H9 (cell line): Measurements from ENCODE around the gene CABLES1. TPM values are rescaled to one million over a fixed set of nuclear protein-coding genes. Genes with fewer than 3 reads are reported as not detected.

ENCODE experiments used
- DNase-seq: peaks from one replicate; pipeline ENCODE4 v3.0.0-alpha.2; 2017
- H2AFZ ChIP-seq: one replicate; pipeline ENCODE4 v1.6.1; 2013; ENCODE audit warnings: mild to moderate bottlenecking, low read length, control low read depth, moderate library complexity
- H2AK5ac ChIP-seq: 2 replicates; pipeline ENCODE4 v1.6.1; 2013; ENCODE audit warnings: low read length, control low read depth, mixed read lengths; ENCODE audit not compliant: insufficient read length
- H2BK120ac ChIP-seq: one replicate; pipeline ENCODE4 v1.6.1; 2013; ENCODE audit warnings: low read depth, mild to moderate bottlenecking, low read length, control low read depth, inconsistent platforms; ENCODE audit not compliant: poor library complexity, severe bottlenecking
- H2BK12ac ChIP-seq: 2 replicates; pipeline ENCODE4 v1.6.1; 2013; ENCODE audit warnings: low read length, control low read depth, mixed read lengths, low read depth; ENCODE audit not compliant: insufficient read length
- H2BK15ac ChIP-seq: 2 replicates; pipeline ENCODE4 v1.6.1; 2013; ENCODE audit warnings: low read depth, low read length, control low read depth
- H2BK20ac ChIP-seq: one replicate; pipeline ENCODE4 v1.6.1; 2013; ENCODE audit warnings: low read depth, mild to moderate bottlenecking, low read length, control low read depth, inconsistent platforms; ENCODE audit not compliant: poor library complexity, severe bottlenecking
- H2BK5ac ChIP-seq: 2 replicates; pipeline ENCODE4 v1.6.1; 2013; ENCODE audit warnings: low read length, control low read depth, mixed read lengths; ENCODE audit not compliant: insufficient read length
- H3K14ac ChIP-seq: 2 replicates; pipeline ENCODE4 v1.6.1; 2013; ENCODE audit warnings: low read length, control low read depth; ENCODE audit not compliant: insufficient read depth
- H3K18ac ChIP-seq: 2 replicates; pipeline ENCODE4 v1.6.1; 2013; ENCODE audit warnings: low read depth, mild to moderate bottlenecking, mixed read lengths, low read length, control low read depth; ENCODE audit not compliant: insufficient read length
- H3K23ac ChIP-seq: 2 replicates; pipeline ENCODE4 v1.6.1; 2013; ENCODE audit warnings: low read length, control low read depth, mixed read lengths, low read depth; ENCODE audit not compliant: insufficient read length
- H3K23me2 ChIP-seq: 2 replicates; pipeline ENCODE4 v1.6.1; 2013; ENCODE audit warnings: low read depth, mild to moderate bottlenecking, mixed read lengths, low read length, control low read depth; ENCODE audit not compliant: insufficient read length, poor library complexity, severe bottlenecking
- H3K27ac ChIP-seq: 2 replicates; pipeline ENCODE4 v1.5.1; 2013; ENCODE audit warnings: low read length, control low read depth, mixed read lengths, low read depth; ENCODE audit not compliant: insufficient read length
- H3K27me3 ChIP-seq: 2 replicates; pipeline ENCODE4 v1.6.1; 2013; ENCODE audit warnings: low read length, control low read depth, inconsistent platforms; ENCODE audit not compliant: insufficient read depth
- H3K4ac ChIP-seq: 2 replicates; pipeline ENCODE4 v1.6.1; 2013; ENCODE audit warnings: low read depth, mild to moderate bottlenecking, control low read depth, inconsistent platforms, low read length, moderate library complexity
- H3K4me1 ChIP-seq: 2 replicates; pipeline ENCODE4 v1.6.1; 2013; ENCODE audit warnings: low read length, control low read depth, inconsistent platforms; ENCODE audit not compliant: insufficient read depth
- H3K4me2 ChIP-seq: 2 replicates; pipeline ENCODE4 v1.6.1; 2013; ENCODE audit warnings: low read length, control low read depth, mixed read lengths; ENCODE audit not compliant: insufficient read length, insufficient read depth
- H3K56ac ChIP-seq: 2 replicates; pipeline ENCODE4 v1.6.1; 2013; ENCODE audit warnings: low read depth, mild to moderate bottlenecking, mixed read lengths, low read length, control low read depth; ENCODE audit not compliant: insufficient read length
- H3K79me1 ChIP-seq: 2 replicates; pipeline ENCODE4 v1.6.1; 2013; ENCODE audit warnings: low read depth, mild to moderate bottlenecking, moderate library complexity, low read length, control low read depth, inconsistent platforms; ENCODE audit not compliant: insufficient read depth, poor library complexity, severe bottlenecking
- H3K79me2 ChIP-seq: 2 replicates; pipeline ENCODE4 v1.6.1; 2013; ENCODE audit warnings: low read length, control low read depth, inconsistent platforms; ENCODE audit not compliant: insufficient read depth
- H3K9ac ChIP-seq: 2 replicates; pipeline ENCODE4 v1.6.1; 2013; ENCODE audit warnings: low read length, control low read depth, mixed read lengths; ENCODE audit not compliant: insufficient read length; ENCODE audit errors: extremely low read depth
- H3K9me3 ChIP-seq: one replicate; pipeline ENCODE4 v1.6.1; 2013; ENCODE audit warnings: low read depth, low read length, inconsistent platforms; ENCODE audit not compliant: control insufficient read depth
- H3T11ph ChIP-seq: one replicate; pipeline ENCODE4 v1.6.1; 2013; ENCODE audit warnings: mild to moderate bottlenecking, low read length, control low read depth, inconsistent platforms
- H4K20me1 ChIP-seq: one replicate; pipeline ENCODE4 v1.6.1; 2013; ENCODE audit not compliant: control insufficient read depth, insufficient read length, insufficient read depth
- H4K5ac ChIP-seq: 2 replicates; pipeline ENCODE4 v1.6.1; 2013; ENCODE audit warnings: low read depth, mild to moderate bottlenecking, mixed read lengths, low read length, control low read depth; ENCODE audit not compliant: insufficient read length
- H4K8ac ChIP-seq: replicated peaks from 2 replicates; pipeline ENCODE4 v1.6.1; 2013; ENCODE audit warnings: low read length, control low read depth, mixed read lengths, low read depth; ENCODE audit not compliant: insufficient read length
- H4K91ac ChIP-seq: 2 replicates; pipeline ENCODE4 v1.6.1; 2013; ENCODE audit warnings: low read depth, mild to moderate bottlenecking, moderate library complexity, mixed read lengths, low read length, control low read depth; ENCODE audit not compliant: insufficient read length
- H3K27ac Mint-ChIP-seq, 3 experiments: 2 replicates in 2 of 3; 3 replicates in 1 of 3; pipeline ENCODE4 v1.8.0; 2020 to 2021; ENCODE audit warnings: mixed read lengths in 3 of 3, mild to moderate bottlenecking in 1 of 3, moderate library complexity in 1 of 3
- H3K27me3 Mint-ChIP-seq: 2 replicates; pipeline ENCODE4 v1.8.0; 2021; ENCODE audit warnings: low read depth, mild to moderate bottlenecking, moderate library complexity, mixed read lengths
- H3K36me3 Mint-ChIP-seq, 3 experiments: 2 replicates in 2 of 3; 3 replicates in 1 of 3; pipeline ENCODE4 v1.8.0; 2020 to 2021; ENCODE audit warnings: low read depth in 3 of 3, mixed read lengths in 3 of 3; ENCODE audit not compliant: insufficient read depth in 1 of 3
- H3K4me1 Mint-ChIP-seq, 2 experiments: 2 replicates each; pipeline ENCODE4 v1.8.0; 2020; ENCODE audit warnings: mixed read lengths in 2 of 2
- H3K4me3 Mint-ChIP-seq, 2 experiments: 2 replicates in 1 of 2; 3 replicates in 1 of 2; pipeline ENCODE4 v1.8.0; 2020 to 2021; ENCODE audit warnings: mild to moderate bottlenecking in 2 of 2, mixed read lengths in 2 of 2, moderate library complexity in 1 of 2
- H3K9me3 Mint-ChIP-seq, 2 experiments: 2 replicates in 1 of 2; 3 replicates in 1 of 2; pipeline ENCODE4 v1.8.0; 2020; ENCODE audit warnings: mild to moderate bottlenecking in 2 of 2, mixed read lengths in 2 of 2, moderate library complexity in 1 of 2
- CTCF ChIP-seq: fragments of 200-600 bp; sonication (generic); conservative IDR thresholded peaks from 3 replicates; pipeline ENCODE4 v1.8.0; 2021; ENCODE audit warnings: antibody characterized with exemption, mild to moderate bottlenecking
- WGBS: extraction: QIAGEN DNeasy Blood & Tissue Kit; methylation state at CpG from one replicate; pipeline ENCODE4 v1.1.7; 2013; ENCODE audit warnings: missing lambda C conversion rate, low lambda C conversion rate, mixed read lengths; ENCODE audit not compliant: insufficient read length; ENCODE audit errors: extremely low coverage; 5-methylcytosine and 5-hydroxymethylcytosine counted together
- total RNA-seq: library from RNA; stranded (reverse); gene quantifications from 2 replicates; pipeline ENCODE4 v1.2.1, GENCODE V29; 2021

CABLES1 gene
- total RNA-seq, 1 experiment from 2014 or later: 27.1 TPM

- Histone ChIP-seq H2BK5ac (no peak overlapping the region), H2BK12ac (no peak overlapping the region), H4K20me1 (no peaks in the 10 kb centered on the region), H3K14ac (no peak overlapping the region), H3K56ac (no peak overlapping the region), H3K4ac (no peak overlapping the region), H2BK20ac (no peak overlapping the region), H3K79me1 (no peaks in the 10 kb centered on the region), H2BK120ac (no peak overlapping the region), H3K4me2 (no peak overlapping the region), H3K27ac (no peak overlapping the region), H4K5ac (no peak overlapping the region), H2AFZ (no peak overlapping the region), H3K27me3 (no peaks in the 10 kb centered on the region), H3K9me3 (no peaks in the 10 kb centered on the region), H2AK5ac (no peak overlapping the region), H3K23ac (no peak overlapping the region), H3K4me1 (no peaks in the 10 kb centered on the region), H3K9ac (no peak overlapping the region), H4K91ac (no peak overlapping the region), H3T11ph (no peak overlapping the region), H3K18ac (no peak overlapping the region), H2BK15ac (no peak overlapping the region), H4K8ac (no peak overlapping the region), H3K79me2 (no peaks in the 10 kb centered on the region), H3K23me2 (no peaks in the 10 kb centered on the region)
- WGBS: no CpG with 5 or more reads among the region's 9 CpGs
- H3K9me3 Mint-ChIP-seq: no peaks in the 10 kb centered on the region
- peaks cover 33 to 71% (median 41%) of the 10 kb centered on the region in 3 experiments for H3K36me3 Mint-ChIP-seq
- H3K27me3 Mint-ChIP-seq: no peaks in the 10 kb centered on the region
- H3K4me3 Mint-ChIP-seq: no peak overlapping the region
- TF ChIP-seq CTCF: no peak
- H3K27ac Mint-ChIP-seq: peak overlapping the region in 2 of 3 experiments; percentile 23 to 62; a peak in 2 of 7 replicates
- peaks cover 4 to 13% of the 10 kb centered on the region in 2 experiments; a peak in 3 of 4 replicates for H3K4me1 Mint-ChIP-seq
- DNase-seq: no peak
Measured at GRCh38 chr18:23205980-23206379, 70.7 kb downstream of the CABLES1 start.
